ENCODE data around the gene PROC.

The PROC gene

GRCh38 chr2:127420039-127420864 is 2.0 kb downstream of the PROC start:
- Histone ChIP-seq H3K4me3 (ENCODE audit: low read length) (no peak overlapping the region), H3K27me3 (ENCODE audit: low read depth, low read length) (peaks cover 14% of the 10 kb centered on the region), H3K9ac (ENCODE audit: low read length) (no peak overlapping the region), H3K9me3 (ENCODE audit: insufficient read depth, low read length) (no peaks in the 10 kb centered on the region), H3K4me2 (ENCODE audit: low read length) (no peak overlapping the region), H3K27ac (ENCODE audit: low read length) (no peak overlapping the region), H2AFZ (ENCODE audit: low read depth, low read length) (no peak overlapping the region), H4K20me1 (ENCODE audit: insufficient read depth, low read length) (no peaks in the 10 kb centered on the region), H3K4me1 (ENCODE audit: low read length) (peaks cover 11% of the 10 kb centered on the region), H3K36me3 (replicated peaks; ENCODE audit: low read depth, low read length) (no peaks in the 10 kb centered on the region), H3K79me2 (ENCODE audit: low read length) (no peaks in the 10 kb centered on the region)
- TF ChIP-seq CTCF (IDR thresholded peaks at IDR 0.05; ENCODE audit: low read depth, low read length): no peak
- TF ChIP-seq EZH2phosphoT487 (IDR thresholded peaks at IDR 0.05; ENCODE audit: low read depth): no peak

DNA sequence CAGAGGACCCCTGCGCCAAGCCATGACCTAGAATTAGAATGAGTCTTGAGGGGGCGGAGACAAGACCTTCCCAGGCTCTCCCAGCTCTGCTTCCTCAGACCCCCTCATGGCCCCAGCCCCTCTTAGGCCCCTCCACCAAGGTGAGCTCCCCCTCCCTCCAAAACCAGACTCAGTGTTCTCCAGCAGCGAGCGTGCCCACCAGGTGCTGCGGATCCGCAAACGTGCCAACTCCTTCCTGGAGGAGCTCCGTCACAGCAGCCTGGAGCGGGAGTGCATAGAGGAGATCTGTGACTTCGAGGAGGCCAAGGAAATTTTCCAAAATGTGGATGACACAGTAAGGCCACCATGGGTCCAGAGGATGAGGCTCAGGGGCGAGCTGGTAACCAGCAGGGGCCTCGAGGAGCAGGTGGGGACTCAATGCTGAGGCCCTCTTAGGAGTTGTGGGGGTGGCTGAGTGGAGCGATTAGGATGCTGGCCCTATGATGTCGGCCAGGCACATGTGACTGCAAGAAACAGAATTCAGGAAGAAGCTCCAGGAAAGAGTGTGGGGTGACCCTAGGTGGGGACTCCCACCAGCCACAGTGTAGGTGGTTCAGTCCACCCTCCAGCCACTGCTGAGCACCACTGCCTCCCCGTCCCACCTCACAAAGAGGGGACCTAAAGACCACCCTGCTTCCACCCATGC is 3.0 kb downstream of the PROC start:
- Histone ChIP-seq H4K20me1 (ENCODE audit: insufficient read depth, low read length) (no peaks in the 10 kb centered on the region), H3K9me3 (ENCODE audit: insufficient read depth, low read length) (no peaks in the 10 kb centered on the region), H3K9ac (ENCODE audit: low read length) (no peak overlapping the region), H3K27me3 (ENCODE audit: low read depth, low read length) (peaks cover 12% of the 10 kb centered on the region), H3K79me2 (ENCODE audit: low read length) (no peaks in the 10 kb centered on the region), H3K27ac (ENCODE audit: low read length) (no peak overlapping the region), H3K4me2 (ENCODE audit: low read length) (no peak overlapping the region), H2AFZ (ENCODE audit: low read depth, low read length) (no peak overlapping the region), H3K4me1 (ENCODE audit: low read length) (peaks cover 7% of the 10 kb centered on the region), H3K4me3 (ENCODE audit: low read length) (no peak overlapping the region), H3K36me3 (replicated peaks; ENCODE audit: low read depth, low read length) (no peaks in the 10 kb centered on the region)
- no peak for TF ChIP-seq EZH2phosphoT487 (IDR thresholded peaks at IDR 0.05; ENCODE audit: low read depth)
- TF ChIP-seq CTCF (IDR thresholded peaks at IDR 0.05; ENCODE audit: low read depth, low read length): no peak

GRCh38 chr2:127421871-127422558 is 3.8 kb downstream of the PROC start:
- Histone ChIP-seq H3K4me1 (ENCODE audit: low read length) (no peaks in the 10 kb centered on the region), H3K27ac (ENCODE audit: low read length) (no peak overlapping the region), H3K9me3 (ENCODE audit: insufficient read depth, low read length) (no peaks in the 10 kb centered on the region), H4K20me1 (ENCODE audit: insufficient read depth, low read length) (no peaks in the 10 kb centered on the region), H3K36me3 (replicated peaks; ENCODE audit: low read depth, low read length) (no peaks in the 10 kb centered on the region), H3K9ac (ENCODE audit: low read length) (no peak overlapping the region), H3K79me2 (ENCODE audit: low read length) (no peaks in the 10 kb centered on the region), H2AFZ (ENCODE audit: low read depth, low read length) (no peak overlapping the region), H3K4me3 (ENCODE audit: low read length) (no peak overlapping the region), H3K4me2 (ENCODE audit: low read length) (no peak overlapping the region), H3K27me3 (ENCODE audit: low read depth, low read length) (peaks cover 4% of the 10 kb centered on the region)
- TF ChIP-seq CTCF (IDR thresholded peaks at IDR 0.05; ENCODE audit: low read depth, low read length): no peak
- no peak for TF ChIP-seq EZH2phosphoT487 (IDR thresholded peaks at IDR 0.05; ENCODE audit: low read depth)
